K562 (cell line): Measurements from ENCODE around the gene WDR91. TPM values are rescaled to one million over a fixed set of nuclear protein-coding genes. Genes with fewer than 3 reads are reported as not detected.
A peak's percentile ranks its signal among the peaks of the same experiment; 100 is the strongest.

Source experiments
- CCAR2 ChIP-seq: fragments of 200-400 bp; formaldehyde crosslinking; IDR thresholded peaks from 2 replicates; pipeline ENCODE4 v1.6.1; 2017; ENCODE audit warnings: mild to moderate bottlenecking, low read depth, low read length
- CCNT2 ChIP-seq: IDR thresholded peaks from 2 replicates; pipeline ENCODE4 v1.6.1; 2011; ENCODE audit warnings: borderline replicate concordance, low read depth, mild to moderate bottlenecking, moderate library complexity, mixed read lengths, low read length; ENCODE audit not compliant: insufficient read length; ENCODE audit errors: extremely low read depth
- CSDE1 ChIP-seq, 2 experiments: fragments of 450-650 bp; IDR thresholded peaks; 2 replicates each; pipeline ENCODE4 v1.6.1; 2016; ENCODE audit warnings: mild to moderate bottlenecking in 1 of 2
- DMBX1 ChIP-seq: fragments of 250-450 bp; sonication (Bioruptor Pico); IDR thresholded peaks from 2 replicates; pipeline ENCODE4 v1.8.0; 2022; ENCODE audit warnings: inconsistent platforms, mild to moderate bottlenecking, moderate library complexity, borderline replicate concordance
- HDAC1 ChIP-seq, 2 experiments: fragments of 450-650 bp; IDR thresholded peaks; 2 replicates each; pipeline ENCODE4 v1.6.1; 2016 to 2017; ENCODE audit warnings: inconsistent platforms in 1 of 2, mild to moderate bottlenecking in 1 of 2, moderate library complexity in 1 of 2
- MAFK ChIP-seq: IDR thresholded peaks from 2 replicates; pipeline ENCODE4 v1.6.1; 2011; ENCODE audit warnings: low read length, improper control_type of control experiment
- MED1 ChIP-seq: sonication (generic); formaldehyde crosslinking; IDR thresholded peaks from 2 replicates; pipeline ENCODE4 v1.8.1; 2023; ENCODE audit warnings: missing genetic modification reagents, borderline replicate concordance
- NBN ChIP-seq: fragments of 450-650 bp; IDR thresholded peaks from 2 replicates; pipeline ENCODE4 v1.6.1; 2016; ENCODE audit warnings: low read depth, mild to moderate bottlenecking
- NCOA4 ChIP-seq: fragments of 450-650 bp; IDR thresholded peaks from 2 replicates; pipeline ENCODE4 v1.6.1; 2018; ENCODE audit warnings: mild to moderate bottlenecking; ENCODE audit not compliant: partially characterized antibody
- NCOR1 ChIP-seq: fragments of 450-650 bp; IDR thresholded peaks from 2 replicates; pipeline ENCODE4 v1.6.1; 2016; ENCODE audit warnings: mild to moderate bottlenecking, moderate library complexity
- NR2C2 ChIP-seq, 2 experiments: fragments of 200-800 bp in 1 of 2; sonication (Bioruptor generic) in 1 of 2; sonication (generic) in 1 of 2; formaldehyde crosslinking in 1 of 2; IDR thresholded peaks; 2 replicates each; pipeline versions ENCODE4 v1.6.1 to v1.8.0; 2016 to 2022; ENCODE audit warnings: mild to moderate bottlenecking in 1 of 2, missing compliant biosample characterization in 1 of 2, missing genetic modification characterization in 1 of 2, missing genetic modification reagents in 1 of 2
- NR2F6 ChIP-seq: fragments of 450-650 bp; formaldehyde crosslinking; IDR thresholded peaks from 2 replicates; pipeline ENCODE4 v1.4.0; 2020; ENCODE audit warnings: mild to moderate bottlenecking
- POLR2G ChIP-seq: fragments of 200-400 bp; formaldehyde crosslinking; IDR thresholded peaks from 2 replicates; pipeline ENCODE4 v1.6.1; 2017; ENCODE audit warnings: low read depth, mild to moderate bottlenecking, antibody characterized with exemption, low read length, moderate library complexity
- RBM39 ChIP-seq: fragments of 200-400 bp; formaldehyde crosslinking; optimal IDR thresholded peaks from 2 replicates; pipeline ENCODE3; 2018; ENCODE audit warnings: low read depth, low read length
- RUNX1 ChIP-seq: sonication (generic); IDR thresholded peaks from 2 replicates; pipeline ENCODE4 v1.6.1; 2016; ENCODE audit warnings: antibody characterized with exemption, low read depth
- ZNF282 ChIP-seq: sonication (generic); formaldehyde crosslinking; IDR thresholded peaks from 2 replicates; pipeline ENCODE4 v1.8.1; 2023; ENCODE audit warnings: missing genetic modification reagents
- ZNF316 ChIP-seq: fragments of 450-650 bp; IDR thresholded peaks from 2 replicates; pipeline ENCODE4 v1.6.1; 2016
- ZNF583 ChIP-seq: fragments of 250-450 bp; sonication (Bioruptor Pico); IDR thresholded peaks from 2 replicates; pipeline ENCODE4 v1.4.0; 2020
- ZNF830 ChIP-seq: fragments of 250-450 bp; sonication (Bioruptor Pico); IDR thresholded peaks from 2 replicates; pipeline ENCODE4 v1.5.0; 2021; ENCODE audit warnings: mild to moderate bottlenecking
- polyA plus RNA-seq, 8 experiments: library from polyadenylated mRNA; depleted of rRNA in 4 of 8; stranded (reverse) in 5 of 8; unstranded in 3 of 8; fragments of >200 nt; fragmentation: Nextera tagmentation in 2 of 8; fragmentation: Illumina TruSeq in 1 of 8; extraction: Ambion mirVana in 2 of 8; extraction: Trizol in 1 of 8; gene quantifications; 2 replicates each; pipeline versions ENCODE4 v1.2.1 to v1.2.3, GENCODE V29; 2011 to 2014; ENCODE audit warnings: inconsistent platforms in 1 of 8, missing spikeins in 1 of 8
- total RNA-seq, 7 experiments: library from RNA; depleted of rRNA in 6 of 7; stranded (reverse); fragments of >200 nt in 6 of 7; fragmentation: Illumina TruSeq in 2 of 7; extraction: Trizol in 2 of 7; gene quantifications; 2 replicates each; pipeline versions ENCODE4 v1.2.1 to v1.2.3, GENCODE V29; 2011 to 2021; ENCODE audit warnings: low replicate concordance in 1 of 7
- TF ChIP-seq, protein P1 (sequence below): fragments of 200-800 bp; sonication (Bioruptor generic); IDR thresholded peaks from 2 replicates; pipeline ENCODE4 v1.6.1; 2017; ENCODE audit warnings: missing genetic modification characterization, missing compliant biosample characterization
- TF ChIP-seq, protein P2 (sequence below): fragments of 250-450 bp; sonication (Bioruptor Pico); IDR thresholded peaks from 2 replicates; pipeline ENCODE4 v1.4.0; 2020; ENCODE audit warnings: mild to moderate bottlenecking
- TF ChIP-seq, protein P3 (sequence below): fragments of 450-650 bp; IDR thresholded peaks from 2 replicates; pipeline ENCODE4 v1.6.1; 2016; ENCODE audit warnings: low read depth, mild to moderate bottlenecking, moderate library complexity
- TF ChIP-seq, protein P4 (sequence below): fragments of 250-450 bp; sonication (Bioruptor Pico); IDR thresholded peaks from 2 replicates; pipeline ENCODE4 v1.8.0; 2021; ENCODE audit warnings: moderate library complexity, mild to moderate bottlenecking, inconsistent platforms

The WDR91 gene
- total and polyA plus RNA-seq, 9 of the 15 experiments (the other 6 are each of a cell fraction or from before 2014, with no cell fraction given): 1.9 to 18.2 (median 9.8) TPM

- TF ChIP-seq, protein P1, sequence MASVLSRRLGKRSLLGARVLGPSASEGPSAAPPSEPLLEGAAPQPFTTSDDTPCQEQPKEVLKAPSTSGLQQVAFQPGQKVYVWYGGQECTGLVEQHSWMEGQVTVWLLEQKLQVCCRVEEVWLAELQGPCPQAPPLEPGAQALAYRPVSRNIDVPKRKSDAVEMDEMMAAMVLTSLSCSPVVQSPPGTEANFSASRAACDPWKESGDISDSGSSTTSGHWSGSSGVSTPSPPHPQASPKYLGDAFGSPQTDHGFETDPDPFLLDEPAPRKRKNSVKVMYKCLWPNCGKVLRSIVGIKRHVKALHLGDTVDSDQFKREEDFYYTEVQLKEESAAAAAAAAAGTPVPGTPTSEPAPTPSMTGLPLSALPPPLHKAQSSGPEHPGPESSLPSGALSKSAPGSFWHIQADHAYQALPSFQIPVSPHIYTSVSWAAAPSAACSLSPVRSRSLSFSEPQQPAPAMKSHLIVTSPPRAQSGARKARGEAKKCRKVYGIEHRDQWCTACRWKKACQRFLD (CRISPR knock-in tag): peak; percentile 49; the same call in 1 of the 2 replicates
- TF ChIP-seq CSDE1 (IDR thresholded peaks at IDR 0.05) (no peak), RBM39 (no peak), ZNF282 (no peak), NCOR1 (no peak), ZNF316 (no peak), MAFK (no peak), NR2F6 (no peak), CCAR2 (no peak), RUNX1 (no peak), NBN (0 out of 2 replicates have a peak, but pooled peaks have one; percentile 26), ZNF583 (CRISPR knock-in tag) (peak; percentile 79; the same call in 1 of the 2 replicates), CCNT2 (no peak), POLR2G (peak; percentile 96), HDAC1 (IDR thresholded peaks at IDR 0.05) (peak in 1 of 2 experiments; percentile 84; a peak in 2 of 4 replicates), NR2C2 (CRISPR knock-in tag; IDR thresholded peaks at IDR 0.05) (no peak), NR2C2 (tag; IDR thresholded peaks at IDR 0.05) (peak; percentile 69), DMBX1 (CRISPR knock-in tag) (no peak), NCOA4 (no peak), MED1 (CRISPR knock-in tag) (no peak), ZNF830 (CRISPR knock-in tag) (0 out of 2 replicates have a peak, but pooled peaks have one; percentile 84)
- TF ChIP-seq, protein P2, sequence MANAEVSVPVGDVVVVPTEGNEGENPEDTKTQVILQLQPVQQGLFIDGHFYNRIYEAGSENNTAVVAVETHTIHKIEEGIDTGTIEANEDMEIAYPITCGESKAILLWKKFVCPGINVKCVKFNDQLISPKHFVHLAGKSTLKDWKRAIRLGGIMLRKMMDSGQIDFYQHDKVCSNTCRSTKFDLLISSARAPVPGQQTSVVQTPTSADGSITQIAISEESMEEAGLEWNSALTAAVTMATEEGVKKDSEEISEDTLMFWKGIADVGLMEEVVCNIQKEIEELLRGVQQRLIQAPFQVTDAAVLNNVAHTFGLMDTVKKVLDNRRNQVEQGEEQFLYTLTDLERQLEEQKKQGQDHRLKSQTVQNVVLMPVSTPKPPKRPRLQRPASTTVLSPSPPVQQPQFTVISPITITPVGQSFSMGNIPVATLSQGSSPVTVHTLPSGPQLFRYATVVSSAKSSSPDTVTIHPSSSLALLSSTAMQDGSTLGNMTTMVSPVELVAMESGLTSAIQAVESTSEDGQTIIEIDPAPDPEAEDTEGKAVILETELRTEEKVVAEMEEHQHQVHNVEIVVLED (CRISPR knock-in tag): peak; percentile 44; the same call in 1 of the 2 replicates
- TF ChIP-seq, protein P3, sequence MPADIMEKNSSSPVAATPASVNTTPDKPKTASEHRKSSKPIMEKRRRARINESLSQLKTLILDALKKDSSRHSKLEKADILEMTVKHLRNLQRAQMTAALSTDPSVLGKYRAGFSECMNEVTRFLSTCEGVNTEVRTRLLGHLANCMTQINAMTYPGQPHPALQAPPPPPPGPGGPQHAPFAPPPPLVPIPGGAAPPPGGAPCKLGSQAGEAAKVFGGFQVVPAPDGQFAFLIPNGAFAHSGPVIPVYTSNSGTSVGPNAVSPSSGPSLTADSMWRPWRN: no peak
- TF ChIP-seq, protein P4, sequence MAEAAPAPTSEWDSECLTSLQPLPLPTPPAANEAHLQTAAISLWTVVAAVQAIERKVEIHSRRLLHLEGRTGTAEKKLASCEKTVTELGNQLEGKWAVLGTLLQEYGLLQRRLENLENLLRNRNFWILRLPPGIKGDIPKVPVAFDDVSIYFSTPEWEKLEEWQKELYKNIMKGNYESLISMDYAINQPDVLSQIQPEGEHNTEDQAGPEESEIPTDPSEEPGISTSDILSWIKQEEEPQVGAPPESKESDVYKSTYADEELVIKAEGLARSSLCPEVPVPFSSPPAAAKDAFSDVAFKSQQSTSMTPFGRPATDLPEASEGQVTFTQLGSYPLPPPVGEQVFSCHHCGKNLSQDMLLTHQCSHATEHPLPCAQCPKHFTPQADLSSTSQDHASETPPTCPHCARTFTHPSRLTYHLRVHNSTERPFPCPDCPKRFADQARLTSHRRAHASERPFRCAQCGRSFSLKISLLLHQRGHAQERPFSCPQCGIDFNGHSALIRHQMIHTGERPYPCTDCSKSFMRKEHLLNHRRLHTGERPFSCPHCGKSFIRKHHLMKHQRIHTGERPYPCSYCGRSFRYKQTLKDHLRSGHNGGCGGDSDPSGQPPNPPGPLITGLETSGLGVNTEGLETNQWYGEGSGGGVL (CRISPR knock-in tag): no peak
These were observed at the start of gene WDR91 (continued) for GRCh38 chr7:135211179-135211945.
